Activated CD4-positive, alpha-beta T cell treated with anti-CD3 and anti-CD28 coated beads for 36 hours (primary cell): Measurements from ENCODE around the gene STAB2. TPM values are rescaled to one million over a fixed set of nuclear protein-coding genes. Genes with fewer than 3 reads are reported as not detected.

Source experiments
- ATAC-seq: fragments of 200-7000 bp; cut with Tn5 transposase; one replicate; pipeline ENCODE4 v1.10.0; 2021; ENCODE audit warnings: mild to moderate bottlenecking, moderate library complexity
- CTCF ChIA-PET: fragments of 350-600 bp; sonication (Branson Sonifier 250); formaldehyde crosslinking; loops from one replicate; lab custom pipeline; 2021; ENCODE audit warnings: antibody characterized with exemption; lab: Charles Lee
- POLR2A ChIA-PET: fragments of 350-600 bp; sonication (Branson Sonifier 250); formaldehyde crosslinking; loops from one replicate; lab custom pipeline; 2021; ENCODE audit warnings: antibody characterized with exemption, inconsistent platforms; lab: Charles Lee
- DNase-seq: peaks from one replicate; pipeline ENCODE4 v3.0.0-alpha.2; 2020
- H3K27ac Mint-ChIP-seq: one replicate; pipeline ENCODE4 v1.8.0; 2021; ENCODE audit warnings: mixed read lengths
- H3K27me3 Mint-ChIP-seq: one replicate; pipeline ENCODE4 v1.8.0; 2021; ENCODE audit warnings: mixed read lengths
- H3K36me3 Mint-ChIP-seq: one replicate; pipeline ENCODE4 v1.8.0; 2021; ENCODE audit warnings: low read depth, mixed read lengths
- H3K4me1 Mint-ChIP-seq: one replicate; pipeline ENCODE4 v1.8.0; 2021; ENCODE audit warnings: mixed read lengths
- H3K4me3 Mint-ChIP-seq: one replicate; pipeline ENCODE4 v1.8.0; 2021; ENCODE audit warnings: mild to moderate bottlenecking, moderate library complexity, mixed read lengths
- H3K9me3 Mint-ChIP-seq: one replicate; pipeline ENCODE4 v1.8.0; 2021; ENCODE audit warnings: low read depth, mixed read lengths
- intact Hi-C, 2 experiments: fragments of 100-400 bp; cut with DNase I in 1 of 2; cut with micrococcal nuclease in 1 of 2; formaldehyde crosslinking; loops; one replicate each; pipeline versions ENCODE4 v1.14.2 to v1.15.1; 2022 to 2024; cut with DNase I, micrococcal nuclease
- total RNA-seq, 2 experiments: library from RNA; stranded (reverse); gene quantifications; one replicate each; pipeline ENCODE4 v1.2.3, GENCODE V29; 2021

Gene STAB2
- total RNA-seq, 2 experiments from 2014 or later = not detected

- no peak overlapping the region for H3K4me3 Mint-ChIP-seq
- no peaks in the 10 kb centered on the region for H3K36me3 Mint-ChIP-seq
- CTCF ChIA-PET = interaction anchor here (0.6 to 1.9 kb wide), 15 partner anchors 9 to 1742 kb away, joined by 3 to 11 read pairs (median 3); no protein-coding TSS in a partner anchor
- H3K4me1 Mint-ChIP-seq = no peaks in the 10 kb centered on the region
- DNase-seq = peak; percentile 82
- H3K27me3 Mint-ChIP-seq = no peaks in the 10 kb centered on the region
- POLR2A ChIA-PET = no interaction called here
- no peak overlapping the region for H3K27ac Mint-ChIP-seq
- intact Hi-C loops = loop anchor here (1.0 to 10.0 kb wide), 3 partner anchors 57 to 684 kb away; no protein-coding TSS in a partner anchor
- peak; percentile 69 for ATAC-seq
- H3K9me3 Mint-ChIP-seq = peaks cover 3% of the 10 kb centered on the region
Measured at GRCh38 chr12:103632554-103633216, 45.6 kb downstream of the STAB2 start.

GRCh38 chr12:103634732-103635131 is 47.7 kb downstream of the STAB2 start:
- Mint-ChIP-seq H3K9me3 (peaks cover 3% of the 10 kb centered on the region), H3K4me1 (no peaks in the 10 kb centered on the region), H3K4me3 (no peak overlapping the region), H3K27me3 (peaks cover 2% of the 10 kb centered on the region), H3K36me3 (no peaks in the 10 kb centered on the region), H3K27ac (no peak overlapping the region)
- intact Hi-C loops = loop anchor here in 1 of 2 experiments (10.0 kb wide), 1 partner anchor 60 kb away; no protein-coding TSS in a partner anchor
- CTCF ChIA-PET = no interaction called here
- ATAC-seq (no peak), DNase-seq (no peak)
- POLR2A ChIA-PET = no interaction called here

- Mint-ChIP-seq H3K4me1 (no peaks in the 10 kb centered on the region), H3K4me3 (no peak overlapping the region), H3K27me3 (peaks cover 4% of the 10 kb centered on the region), H3K27ac (no peak overlapping the region), H3K36me3 (no peaks in the 10 kb centered on the region), H3K9me3 (peaks cover 3% of the 10 kb centered on the region)
- ATAC-seq (no peak), DNase-seq (no peak)
- CTCF ChIA-PET = interaction anchor here (0.6 kb wide), 1 partner anchor 60 kb away, joined by 3 read pairs; no protein-coding TSS in a partner anchor
- intact Hi-C loops = loop anchor here in 1 of 2 experiments (10.0 kb wide), 1 partner anchor 61 kb away; no protein-coding TSS in a partner anchor
- POLR2A ChIA-PET = no interaction called here
Measured at GRCh38 chr12:103635419-103635818, 48.3 kb downstream of the STAB2 start.

GRCh38 chr12:103637021-103637420 is 49.9 kb downstream of the STAB2 start:
- intact Hi-C loops = loop anchor here in 1 of 2 experiments (10.0 kb wide), 1 partner anchor 62 kb away; no protein-coding TSS in a partner anchor
- Mint-ChIP-seq H3K4me1 (no peaks in the 10 kb centered on the region), H3K9me3 (peaks cover 1% of the 10 kb centered on the region), H3K27me3 (peaks cover 4% of the 10 kb centered on the region), H3K4me3 (no peak overlapping the region), H3K36me3 (no peaks in the 10 kb centered on the region), H3K27ac (no peak overlapping the region)
- ChIA-PET POLR2A (no interaction called here), CTCF (no interaction called here)
- ATAC-seq (no peak), DNase-seq (no peak)

- DNase-seq (no peak), ATAC-seq (no peak)
- no peaks in the 10 kb centered on the region for H3K36me3 Mint-ChIP-seq
- no peaks in the 10 kb centered on the region for H3K9me3 Mint-ChIP-seq
- H3K4me3 Mint-ChIP-seq = no peak overlapping the region
- intact Hi-C loops = loop anchor here in 1 of 2 experiments (10.0 kb wide), 1 partner anchor 63 kb away; no protein-coding TSS in a partner anchor
- no peaks in the 10 kb centered on the region for H3K4me1 Mint-ChIP-seq
- POLR2A ChIA-PET = no interaction called here
- no peak overlapping the region for H3K27ac Mint-ChIP-seq
- CTCF ChIA-PET = no interaction called here
- peaks cover 4% of the 10 kb centered on the region for H3K27me3 Mint-ChIP-seq
Measured at GRCh38 chr12:103637429-103637828, 50.4 kb downstream of the STAB2 start.

GRCh38 chr12:103639983-103640382 is 52.9 kb downstream of the STAB2 start:
- intact Hi-C loops = loop anchor here in 1 of 2 experiments (10.0 kb wide), 1 partner anchor 65 kb away; no protein-coding TSS in a partner anchor
- no peak for ATAC-seq
- H3K36me3 Mint-ChIP-seq = no peaks in the 10 kb centered on the region
- H3K4me3 Mint-ChIP-seq = no peak overlapping the region
- no peaks in the 10 kb centered on the region for H3K4me1 Mint-ChIP-seq
- ChIA-PET POLR2A (no interaction called here), CTCF (interaction anchor here (0.7 kb wide), 1 partner anchor 133 kb away, joined by 3 read pairs; no protein-coding TSS in a partner anchor)
- no peak overlapping the region for H3K27ac Mint-ChIP-seq
- H3K27me3 Mint-ChIP-seq = peaks cover 4% of the 10 kb centered on the region
- DNase-seq = no peak
- H3K9me3 Mint-ChIP-seq = no peaks in the 10 kb centered on the region

- no peak overlapping the region for H3K27ac Mint-ChIP-seq
- ChIA-PET CTCF (interaction anchor here (2.5 kb wide), 1 partner anchor 8 kb away, joined by 11 read pairs; no protein-coding TSS in a partner anchor), POLR2A (no interaction called here)
- DNase-seq (no peak), ATAC-seq (no peak)
- H3K36me3 Mint-ChIP-seq = no peaks in the 10 kb centered on the region
- intact Hi-C loops = no loop called here
- H3K27me3 Mint-ChIP-seq = peaks cover 4% of the 10 kb centered on the region
- no peaks in the 10 kb centered on the region for H3K4me1 Mint-ChIP-seq
- H3K4me3 Mint-ChIP-seq = no peak overlapping the region
- no peaks in the 10 kb centered on the region for H3K9me3 Mint-ChIP-seq
Measured at GRCh38 chr12:103640410-103640809, 53.3 kb downstream of the STAB2 start.

GRCh38 chr12:103640831-103641230 is 53.8 kb downstream of the STAB2 start:
- CTCF ChIA-PET = interaction anchor here (2.5 kb wide), 1 partner anchor 9 kb away, joined by 11 read pairs; no protein-coding TSS in a partner anchor
- Mint-ChIP-seq H3K9me3 (no peaks in the 10 kb centered on the region), H3K27ac (no peak overlapping the region), H3K36me3 (no peaks in the 10 kb centered on the region), H3K4me1 (no peaks in the 10 kb centered on the region), H3K4me3 (no peak overlapping the region), H3K27me3 (peaks cover 4% of the 10 kb centered on the region)
- POLR2A ChIA-PET = no interaction called here
- ATAC-seq = no peak
- intact Hi-C loops = no loop called here
- DNase-seq = no peak

GRCh38 chr12:103642240-103642864 is 55.3 kb downstream of the STAB2 start:
- H3K27me3 Mint-ChIP-seq = peaks cover 8% of the 10 kb centered on the region
- POLR2A ChIA-PET = no interaction called here
- H3K27ac Mint-ChIP-seq = no peak overlapping the region
- ATAC-seq (no peak), DNase-seq (no peak)
- intact Hi-C loops = no loop called here
- H3K4me1 Mint-ChIP-seq = no peaks in the 10 kb centered on the region
- CTCF ChIA-PET = interaction anchor here (0.7 to 2.5 kb wide), 2 partner anchors 10 to 54 kb away, joined by 3 to 11 read pairs; no protein-coding TSS in a partner anchor
- no peaks in the 10 kb centered on the region for H3K36me3 Mint-ChIP-seq
- H3K9me3 Mint-ChIP-seq = no peaks in the 10 kb centered on the region
- no peak overlapping the region for H3K4me3 Mint-ChIP-seq

- H3K4me3 Mint-ChIP-seq = no peak overlapping the region
- H3K27me3 Mint-ChIP-seq = peaks cover 6% of the 10 kb centered on the region
- no peak for DNase-seq
- H3K27ac Mint-ChIP-seq = no peak overlapping the region
- CTCF ChIA-PET = no interaction called here
- no peaks in the 10 kb centered on the region for H3K36me3 Mint-ChIP-seq
- no peak for ATAC-seq
- POLR2A ChIA-PET = no interaction called here
- H3K9me3 Mint-ChIP-seq = no peaks in the 10 kb centered on the region
- intact Hi-C loops = no loop called here
- no peaks in the 10 kb centered on the region for H3K4me1 Mint-ChIP-seq
Measured at GRCh38 chr12:103645202-103645601, 58.1 kb downstream of the STAB2 start.

GRCh38 chr12:103647267-103647666 is 60.2 kb downstream of the STAB2 start:
- H3K9me3 Mint-ChIP-seq = no peaks in the 10 kb centered on the region
- CTCF ChIA-PET = interaction anchor here (1.2 kb wide), 1 partner anchor 14 kb away, joined by 3 read pairs; no protein-coding TSS in a partner anchor
- DNase-seq = no peak
- intact Hi-C loops = no loop called here
- no peak for ATAC-seq
- peaks cover 6% of the 10 kb centered on the region for H3K27me3 Mint-ChIP-seq
- no peak overlapping the region for H3K27ac Mint-ChIP-seq
- H3K4me1 Mint-ChIP-seq = no peaks in the 10 kb centered on the region
- no peaks in the 10 kb centered on the region for H3K36me3 Mint-ChIP-seq
- H3K4me3 Mint-ChIP-seq = no peak overlapping the region
- POLR2A ChIA-PET = no interaction called here
